ENCODE results near the gene PWWP2B. TPM values are rescaled to one million over a fixed set of nuclear protein-coding genes. Genes with fewer than 3 reads are reported as not detected.

The PWWP2B gene
- total and polyA plus RNA-seq, 2 of the 4 experiments (the other 2 are of a cell fraction), result 1.7 to 2.2 TPM

DNA sequence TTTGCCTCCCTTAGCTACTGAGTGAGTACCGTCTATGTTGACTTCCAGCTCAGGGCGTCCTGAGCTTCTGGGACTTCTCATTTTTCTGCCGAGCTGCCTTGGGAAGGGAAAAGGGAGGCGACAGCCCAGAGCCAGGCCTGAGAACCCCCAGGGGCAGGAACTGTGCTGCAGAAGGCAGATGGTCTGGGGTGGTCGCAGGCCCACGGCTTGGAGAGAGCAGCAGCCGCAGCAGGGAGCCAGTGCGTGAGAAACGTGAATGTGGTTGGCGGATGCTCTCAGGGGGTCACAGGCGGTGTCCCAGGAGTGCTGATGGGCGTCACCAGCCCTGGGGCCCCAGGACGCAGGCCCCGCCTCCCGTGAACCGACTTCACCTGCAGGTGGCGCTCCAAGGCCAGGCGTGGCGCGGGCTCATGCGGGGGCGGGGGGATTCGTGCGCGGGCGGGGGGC is 9.2 kb upstream of the PWWP2B start:
- H3K18ac ChIP-seq (ENCODE audit: low read depth, low read length), result no peak overlapping the region
- H3K14ac ChIP-seq (replicated peaks; ENCODE audit: low read depth, low read length), result no peak overlapping the region
- H3K4me2 ChIP-seq (ENCODE audit: low read depth, low read length), result peak overlapping the region; percentile 40; the same call in 1 of the 2 replicates
- dilution Hi-C loops (cut with HindIII; ENCODE audit: low sequenced_read_pairs, unreplicated experiment) (no loop called here), in situ Hi-C loops (cut with MboI; ENCODE audit: low sequenced_read_pairs) (no loop called here), intact Hi-C loops (cut with micrococcal nuclease) (loop anchor here (1.0 kb wide), 1 partner anchor 66 kb away; no protein-coding TSS in a partner anchor)
- peak overlapping the region; percentile 31 for H2AK9ac ChIP-seq (replicated peaks; ENCODE audit: low read depth, low read length, poor library complexity)
- peaks cover under 1% of the 10 kb centered on the region; the same call in 1 of the 2 replicates for H3K9me1 ChIP-seq (ENCODE audit: insufficient read depth, low read length)
- peak overlapping the region; percentile 89 for H2AFZ ChIP-seq (replicated peaks; ENCODE audit: low read length, poor library complexity)
- WGBS, 2 experiments (ENCODE audit: extremely low coverage in 2 of 2, insufficient read length in 1 of 2), result 9% methylated on average over 9 of the region's 26 CpGs; no CpG with 5 or more reads in 1 of the 2 experiments
- H3K9ac ChIP-seq (ENCODE audit: low read depth, low read length), result 0 out of 2 replicates have a peak overlapping the region, but pooled peaks have one; percentile 2
- no peak overlapping the region for H2BK15ac ChIP-seq (ENCODE audit: low read depth, low read length)
- H3K36me3 ChIP-seq (ENCODE audit: control insufficient read depth, insufficient read depth, low read length), result no peaks in the 10 kb centered on the region
- H3K56ac ChIP-seq (ENCODE audit: extremely low read depth, insufficient read depth, low read length), result no peak overlapping the region
- no peaks in the 10 kb centered on the region for H4K20me1 ChIP-seq (ENCODE audit: insufficient read depth, low read length)
- ATAC-seq (ENCODE audit: low read depth), result peak; percentile 78
- no peak overlapping the region for H4K91ac ChIP-seq (ENCODE audit: insufficient read depth, low read depth, low read length)
- H3K9me3 ChIP-seq (ENCODE audit: control insufficient read depth, insufficient read depth, low read length), result no peaks in the 10 kb centered on the region; the same call in 1 of the 2 replicates
- H3K79me1 ChIP-seq (ENCODE audit: low read depth in 1 of 2, low read length in 2 of 2), result no peaks in the 10 kb centered on the region
- H3K4me1 ChIP-seq (ENCODE audit: control insufficient read depth, insufficient read depth, low read length), result peaks cover 2% of the 10 kb centered on the region; the same call in 1 of the 2 replicates
- peak overlapping the region in 1 of 2 experiments; percentile 66; a peak in 1 of 4 replicates for H4K8ac ChIP-seq (ENCODE audit: low read depth in 2 of 2, low read length in 2 of 2)
- H3K4ac ChIP-seq (ENCODE audit: low read depth, low read length), result no peak overlapping the region
- H4K5ac ChIP-seq (ENCODE audit: low read depth, low read length), result no peak overlapping the region; the same call in 1 of the 2 replicates
- no peak overlapping the region for H3K4me3 ChIP-seq (ENCODE audit: insufficient read depth, low read depth, low read length)
- no peak overlapping the region for H2BK20ac ChIP-seq (ENCODE audit: low read depth, low read length)
- H2BK5ac ChIP-seq (ENCODE audit: low read depth, low read length, poor library complexity, severe bottlenecking), result no peak overlapping the region
- DNase-seq, result peak; percentile 36
- H3K23ac ChIP-seq (ENCODE audit: low read depth, low read length), result no peak overlapping the region
- H2BK120ac ChIP-seq (ENCODE audit: low read depth, low read length), result no peak overlapping the region
- peaks cover 5% of the 10 kb centered on the region; the same call in 1 of the 2 replicates for H3K27me3 ChIP-seq (ENCODE audit: control insufficient read depth, insufficient read depth, low read length)
- TF ChIP-seq SMC3 (IDR thresholded peaks at IDR 0.05; ENCODE audit: low read depth, low read length) (peak; percentile 55), RAD21 (IDR thresholded peaks at IDR 0.05; ENCODE audit: low read length) (peak; percentile 65), BHLHE40 (IDR thresholded peaks at IDR 0.05; ENCODE audit: low read depth, low read length) (peak; percentile 64), NFE2L2 (IDR thresholded peaks at IDR 0.05; ENCODE audit: low read depth, low read length) (no peak), MAZ (IDR thresholded peaks at IDR 0.05; ENCODE audit: borderline replicate concordance, low read depth, low read length) (peak; percentile 86; the same call in 1 of the 2 replicates)
- TF ChIP-seq, protein P1, sequence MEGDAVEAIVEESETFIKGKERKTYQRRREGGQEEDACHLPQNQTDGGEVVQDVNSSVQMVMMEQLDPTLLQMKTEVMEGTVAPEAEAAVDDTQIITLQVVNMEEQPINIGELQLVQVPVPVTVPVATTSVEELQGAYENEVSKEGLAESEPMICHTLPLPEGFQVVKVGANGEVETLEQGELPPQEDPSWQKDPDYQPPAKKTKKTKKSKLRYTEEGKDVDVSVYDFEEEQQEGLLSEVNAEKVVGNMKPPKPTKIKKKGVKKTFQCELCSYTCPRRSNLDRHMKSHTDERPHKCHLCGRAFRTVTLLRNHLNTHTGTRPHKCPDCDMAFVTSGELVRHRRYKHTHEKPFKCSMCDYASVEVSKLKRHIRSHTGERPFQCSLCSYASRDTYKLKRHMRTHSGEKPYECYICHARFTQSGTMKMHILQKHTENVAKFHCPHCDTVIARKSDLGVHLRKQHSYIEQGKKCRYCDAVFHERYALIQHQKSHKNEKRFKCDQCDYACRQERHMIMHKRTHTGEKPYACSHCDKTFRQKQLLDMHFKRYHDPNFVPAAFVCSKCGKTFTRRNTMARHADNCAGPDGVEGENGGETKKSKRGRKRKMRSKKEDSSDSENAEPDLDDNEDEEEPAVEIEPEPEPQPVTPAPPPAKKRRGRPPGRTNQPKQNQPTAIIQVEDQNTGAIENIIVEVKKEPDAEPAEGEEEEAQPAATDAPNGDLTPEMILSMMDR (conservative IDR thresholded peaks at IDR 0.05; ENCODE audit: low read depth, low read length), result peak; percentile 69
- no peak overlapping the region for H3K27ac ChIP-seq (ENCODE audit: insufficient read depth, low read length)
- ChIA-PET CTCF (interaction anchor here (0.7 kb wide), 1 partner anchor 12 kb away, joined by 3 read pairs; no protein-coding TSS in a partner anchor), POLR2A (ENCODE audit: unreplicated experiment) (no interaction called here)
- H2AK5ac ChIP-seq (ENCODE audit: low read depth, low read length), result no peak overlapping the region
- no TSS peak for BruUV-seq (replicated peaks)

Measured in IMR-90 (cell line).